Ramos (cell line): ENCODE measurements around the gene RHBDD2.
"Not testable (repeated sequence)": the region's sequence is repeated elsewhere in the genome, so short reads cannot be mapped to it uniquely, and the experiment has no call there.

ENCODE experiments used
- in situ Hi-C: fragments of 300-500 bp; cut with MboI; formaldehyde crosslinking; loops from one replicate; pipeline ENCODE4 v1.14.3; 2022; ENCODE audit warnings: low sequenced_read_pairs; ENCODE audit not compliant: unreplicated experiment

The RHBDD2 gene

DNA sequence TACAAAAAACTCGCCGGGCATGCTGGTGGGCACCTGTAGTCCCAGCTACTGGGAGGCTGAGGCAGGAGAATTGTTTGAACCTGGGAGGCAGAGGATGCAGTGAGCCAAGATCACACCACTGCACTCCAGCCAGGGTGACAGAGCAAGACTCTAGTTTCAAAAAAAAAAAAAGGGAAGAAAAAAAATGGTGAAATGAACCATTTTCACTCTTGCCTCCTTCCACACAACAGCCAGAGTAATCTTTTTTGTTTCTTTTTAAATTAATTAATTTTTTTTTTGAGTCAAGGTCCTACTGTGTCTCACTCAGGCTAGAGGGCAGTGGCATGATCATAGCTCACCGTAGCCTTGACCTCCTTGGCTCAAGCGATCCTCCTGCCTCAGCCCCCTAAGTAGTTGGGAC is 14.6 kb upstream of the RHBDD2 start:
- in situ Hi-C loops, result not testable (repeated sequence)

DNA sequence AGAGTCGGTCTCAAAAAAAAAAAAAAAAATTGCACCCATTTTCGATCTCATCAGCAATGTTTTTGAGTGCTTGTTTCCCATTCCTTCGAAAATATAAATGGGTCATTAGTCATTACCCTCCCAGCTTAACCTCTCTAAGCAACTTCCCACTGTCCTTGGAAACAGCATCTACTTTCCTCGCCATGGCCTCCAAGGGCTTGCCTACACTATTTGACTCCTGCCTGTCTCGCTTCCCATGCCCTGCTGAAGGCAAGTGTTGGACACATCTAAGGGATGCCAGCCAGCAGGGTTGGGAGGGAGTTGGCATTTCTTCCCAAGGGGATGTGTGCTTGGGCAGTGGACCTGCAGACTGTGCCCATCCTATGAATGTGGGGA is 12.7 kb upstream of the RHBDD2 start:
- in situ Hi-C loops, result no loop called here

DNA sequence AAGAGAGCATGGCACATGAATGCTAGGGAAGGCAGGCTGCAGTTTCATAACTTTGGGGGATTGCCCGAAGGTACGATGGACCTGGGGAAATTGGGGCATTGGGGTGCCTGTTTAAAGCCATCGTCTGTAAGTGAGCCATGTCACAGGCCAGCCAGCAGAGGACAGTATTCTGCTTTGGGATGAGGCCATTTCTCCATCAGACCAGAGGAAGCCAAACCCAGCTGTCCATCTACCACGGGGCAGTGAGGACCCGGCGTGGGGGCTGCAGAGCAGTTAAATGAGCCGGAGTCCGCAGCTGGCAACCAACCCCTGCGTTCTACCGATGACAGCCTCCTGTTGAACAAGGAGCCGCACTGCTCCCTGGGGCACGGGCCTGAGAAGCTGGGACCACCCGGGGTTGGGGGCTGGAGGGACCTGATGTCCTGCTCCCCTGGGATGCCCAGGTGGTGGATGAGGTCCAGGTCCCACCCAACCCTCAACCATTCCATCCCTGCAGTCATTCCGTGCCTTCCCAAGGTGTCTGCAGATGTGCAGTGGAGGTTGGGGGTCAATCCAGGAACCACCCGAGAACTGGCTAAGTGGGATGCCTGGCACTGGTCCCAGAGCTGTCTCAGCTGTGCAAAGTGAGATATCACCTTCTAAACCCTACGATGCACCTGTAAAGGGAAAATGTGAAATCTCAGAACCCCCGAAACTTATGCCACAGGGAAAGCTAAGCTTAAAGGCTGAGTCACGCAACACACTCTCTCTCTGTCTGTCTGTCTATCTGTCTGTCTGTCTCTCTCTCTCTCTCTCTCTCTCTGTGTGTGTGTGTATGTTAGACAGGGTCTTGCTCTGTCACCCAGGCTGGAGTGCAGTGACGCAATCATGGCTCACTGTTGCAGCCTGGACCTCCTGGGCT is 12.1 kb upstream of the RHBDD2 start:
- in situ Hi-C loops, result no loop called here

DNA sequence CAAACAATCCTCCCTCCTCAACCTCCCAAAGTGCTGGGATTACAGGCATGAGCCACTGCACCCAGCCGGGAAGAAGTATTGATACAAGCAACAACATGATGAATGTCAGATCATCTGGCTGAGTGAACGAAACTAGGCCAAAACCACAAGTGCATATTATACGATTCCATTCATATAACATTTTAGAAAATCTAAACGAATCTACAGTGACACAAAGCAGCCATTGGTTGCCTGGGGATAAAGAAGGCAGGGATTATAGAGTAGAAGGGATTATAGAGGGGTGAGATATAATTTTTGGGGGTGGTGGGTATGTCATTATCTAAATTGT is 11.5 kb upstream of the RHBDD2 start:
- in situ Hi-C loops, result no loop called here

DNA sequence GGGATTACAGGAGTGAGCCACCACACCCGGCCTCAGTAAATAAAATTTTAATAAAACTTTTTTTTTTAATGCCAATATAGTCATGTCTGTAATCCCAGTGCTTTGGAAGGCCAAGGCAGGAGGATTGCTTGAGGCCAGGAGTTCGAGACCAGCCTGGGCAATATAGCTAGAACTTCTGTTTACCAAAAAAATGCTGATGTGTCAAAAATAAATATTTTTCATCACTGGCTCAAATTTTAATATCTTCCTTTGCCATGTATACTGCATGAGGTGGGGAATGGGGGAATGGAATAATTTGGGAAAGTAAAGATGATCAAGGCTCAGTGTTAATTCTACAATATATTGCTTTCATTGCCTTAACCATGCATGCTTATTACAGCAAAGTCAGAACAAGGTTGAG is 10.7 kb upstream of the RHBDD2 start:
- in situ Hi-C loops, result no loop called here

DNA sequence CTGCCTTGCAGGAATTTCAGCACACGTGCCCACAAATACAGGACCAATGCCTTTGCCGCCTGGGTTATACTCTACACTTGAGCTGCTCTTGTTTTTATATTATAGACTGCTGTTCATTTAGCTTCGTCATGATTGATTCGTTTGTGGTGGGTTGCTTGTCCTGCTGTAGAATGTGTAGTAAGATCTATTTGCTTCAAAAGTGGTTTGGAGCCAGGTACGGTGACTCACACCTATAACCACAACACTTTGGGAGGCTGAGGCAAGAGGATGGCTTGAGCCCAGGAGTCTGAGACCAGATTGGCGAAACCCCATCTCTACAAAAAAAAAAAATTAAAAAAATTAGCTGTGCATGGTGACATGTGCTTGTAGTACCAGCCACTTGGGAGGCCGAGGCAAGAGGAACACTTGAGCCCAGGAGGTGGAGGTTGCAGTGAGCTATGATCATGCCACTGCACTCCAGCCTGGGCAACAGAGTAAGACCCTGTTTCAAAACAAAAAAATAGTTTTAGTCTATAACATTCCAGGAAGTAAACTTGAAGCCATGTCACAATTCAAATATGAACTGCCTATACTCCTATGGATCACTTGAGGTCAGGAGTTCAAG is 9.0 kb upstream of the RHBDD2 start:
- in situ Hi-C loops, result no loop called here

DNA sequence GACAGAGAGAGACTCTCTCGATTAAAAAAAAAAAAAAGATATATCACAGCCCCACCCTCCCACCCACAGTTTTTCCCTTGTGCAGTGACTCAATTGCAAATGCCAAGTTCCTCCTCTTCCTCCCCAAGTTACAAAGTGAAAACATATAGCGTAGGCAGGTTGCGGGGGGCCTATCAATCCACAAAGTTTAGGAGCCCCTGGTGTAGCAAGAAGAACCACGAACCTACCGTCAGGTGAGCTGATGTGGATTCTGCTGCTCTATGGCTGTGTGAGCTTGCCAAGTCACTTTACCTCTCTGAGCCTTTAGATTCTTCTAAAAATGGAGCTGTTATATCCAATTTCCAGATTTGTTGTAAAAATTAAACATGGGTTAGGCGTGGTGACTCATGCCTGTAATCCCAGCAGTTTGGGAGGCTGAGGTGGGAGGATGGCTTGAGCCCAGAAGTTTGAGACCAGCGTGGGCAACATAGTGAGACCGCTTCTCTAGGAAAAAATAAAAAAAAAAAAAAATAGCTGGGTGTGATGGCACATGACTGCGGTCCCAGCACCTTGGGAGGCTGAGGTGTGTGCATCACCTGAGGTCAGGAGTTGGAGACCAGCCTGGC is 8.2 kb upstream of the RHBDD2 start:
- in situ Hi-C loops, result no loop called here

DNA sequence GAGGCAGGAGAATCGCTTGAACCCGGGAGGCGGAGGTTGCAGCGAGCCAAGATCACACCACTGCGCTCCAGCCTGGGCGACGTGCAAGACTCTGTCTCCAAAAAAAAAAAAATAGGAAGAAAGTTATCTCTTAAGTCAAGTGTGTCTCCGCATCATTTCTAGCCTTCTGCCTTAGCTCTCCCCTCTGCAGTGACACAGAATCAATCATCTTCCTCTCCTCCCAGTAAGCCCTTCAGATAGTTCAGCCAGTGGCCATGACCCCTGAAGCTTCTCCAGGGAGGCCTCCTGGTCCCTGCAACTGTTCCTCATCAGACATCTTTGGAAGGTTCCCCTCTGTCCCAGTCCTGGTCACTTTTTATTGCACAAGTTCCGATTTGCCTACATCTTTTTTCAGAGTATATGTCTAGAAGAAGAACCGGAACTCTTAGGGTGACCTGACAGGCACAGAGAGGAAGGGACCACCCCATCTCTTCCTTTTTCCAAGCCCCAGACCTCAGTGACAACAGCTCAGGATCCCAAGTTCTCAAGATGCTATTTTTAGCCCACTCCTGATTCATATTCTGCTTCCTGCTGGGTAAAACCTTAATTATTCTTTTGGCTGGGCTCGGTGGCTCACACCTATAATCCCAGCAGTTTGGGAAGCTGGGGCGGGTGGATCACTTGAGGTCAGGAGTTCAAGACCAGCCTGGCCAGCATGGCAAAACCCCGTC is 6.6 kb upstream of the RHBDD2 start:
- in situ Hi-C loops, result no loop called here

DNA sequence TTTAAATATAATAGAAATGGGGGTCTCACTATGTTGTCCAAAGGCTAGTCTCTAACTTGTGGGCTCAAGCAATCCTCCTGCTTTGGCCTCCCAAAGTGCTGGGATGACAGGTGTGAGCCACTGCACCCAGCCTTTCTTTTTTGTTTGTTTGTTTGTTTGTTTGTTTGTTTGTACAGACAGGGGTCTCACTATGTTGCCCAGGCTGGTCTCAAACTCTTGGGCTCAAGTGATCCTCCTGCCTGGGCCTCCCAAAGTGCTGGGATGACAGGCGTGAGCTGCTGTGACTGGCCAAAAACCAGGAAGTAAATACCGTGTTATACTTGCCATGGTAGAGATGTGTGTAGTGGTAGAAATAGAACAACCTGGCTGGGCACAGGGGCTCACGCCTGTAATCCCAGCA is 4.7 kb upstream of the RHBDD2 start:
- in situ Hi-C loops, result not testable (repeated sequence)

DNA sequence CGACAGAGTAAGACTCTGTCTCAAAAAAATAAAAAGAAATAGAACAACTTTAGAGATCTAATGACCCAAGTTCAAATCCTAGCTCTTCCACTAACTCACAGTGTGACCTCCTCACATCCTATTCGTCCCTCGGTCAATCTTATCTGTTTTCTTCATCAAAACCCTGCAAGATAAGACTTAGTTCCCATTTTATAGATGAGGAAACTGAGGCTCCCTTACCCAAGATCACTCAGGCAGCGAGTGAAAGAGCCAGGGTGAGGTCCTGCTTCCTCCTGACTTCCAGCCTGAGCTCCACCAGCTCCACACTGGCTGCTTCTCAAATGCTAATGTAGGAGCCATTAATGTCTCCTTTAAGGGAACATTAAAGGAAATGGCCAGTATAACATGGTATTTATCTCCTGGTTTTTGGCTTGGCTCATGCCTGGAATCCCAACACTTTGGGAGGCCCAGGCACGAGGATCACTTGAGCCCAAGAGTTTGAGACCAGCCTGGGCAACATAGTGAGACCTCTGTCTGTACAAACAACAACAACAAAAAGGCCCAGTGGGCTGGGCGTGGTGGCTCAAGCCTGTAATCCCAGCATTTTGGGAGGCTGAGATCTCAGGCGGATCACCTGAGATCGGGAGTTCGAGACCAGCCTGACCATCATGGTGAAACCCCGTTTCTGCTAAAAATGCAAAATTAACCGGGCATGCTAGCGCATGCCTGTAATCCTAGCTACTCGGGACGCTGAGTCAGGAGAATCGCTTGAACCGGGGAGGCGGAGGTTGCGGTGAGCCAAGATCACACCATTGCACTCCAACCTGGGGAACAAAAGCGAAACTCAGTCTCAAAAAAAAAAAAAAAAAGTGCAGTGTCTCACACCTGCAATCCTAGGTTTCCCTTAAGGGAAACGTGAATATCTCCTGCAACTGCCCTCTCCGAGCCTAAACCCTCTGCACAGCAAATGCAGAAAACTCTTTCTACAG is 3.4 kb upstream of the RHBDD2 start:
- in situ Hi-C loops, result no loop called here

DNA sequence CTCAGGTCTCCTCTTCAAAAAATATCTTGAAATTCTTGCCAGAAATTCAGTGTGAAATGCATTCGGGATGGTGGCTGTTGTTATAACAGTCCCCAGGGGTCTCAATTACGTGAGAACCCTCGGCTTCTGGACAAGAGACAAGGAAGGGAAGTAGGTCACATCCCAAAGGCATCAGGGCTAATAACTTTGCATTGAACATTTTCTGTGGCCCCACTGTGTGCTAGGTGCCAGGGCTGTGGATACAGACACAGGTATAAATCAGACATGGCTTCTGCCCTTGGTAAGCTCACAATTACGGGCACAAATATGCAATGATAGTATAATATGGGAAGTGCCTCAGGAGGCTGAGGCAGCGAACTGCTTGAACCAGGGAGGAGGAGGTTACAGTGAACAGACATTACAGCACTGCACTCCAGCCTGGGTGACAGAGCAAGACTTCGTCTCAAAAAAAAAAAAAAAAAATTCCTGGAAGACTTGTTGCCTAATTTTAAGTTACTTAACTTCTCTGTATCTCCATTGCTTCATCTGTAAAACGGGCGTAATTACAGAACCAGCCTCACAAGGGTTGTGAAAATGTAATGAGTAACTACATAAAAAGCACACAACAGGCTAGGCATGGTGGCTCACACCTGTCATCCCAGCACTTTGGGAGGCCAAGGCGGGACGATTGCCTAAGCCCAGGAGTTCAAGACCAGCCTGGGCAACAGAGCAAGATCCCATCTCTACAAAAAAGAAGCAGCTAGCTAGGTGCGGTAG is 2.5 kb upstream of the RHBDD2 start:
- in situ Hi-C loops, result no loop called here

DNA sequence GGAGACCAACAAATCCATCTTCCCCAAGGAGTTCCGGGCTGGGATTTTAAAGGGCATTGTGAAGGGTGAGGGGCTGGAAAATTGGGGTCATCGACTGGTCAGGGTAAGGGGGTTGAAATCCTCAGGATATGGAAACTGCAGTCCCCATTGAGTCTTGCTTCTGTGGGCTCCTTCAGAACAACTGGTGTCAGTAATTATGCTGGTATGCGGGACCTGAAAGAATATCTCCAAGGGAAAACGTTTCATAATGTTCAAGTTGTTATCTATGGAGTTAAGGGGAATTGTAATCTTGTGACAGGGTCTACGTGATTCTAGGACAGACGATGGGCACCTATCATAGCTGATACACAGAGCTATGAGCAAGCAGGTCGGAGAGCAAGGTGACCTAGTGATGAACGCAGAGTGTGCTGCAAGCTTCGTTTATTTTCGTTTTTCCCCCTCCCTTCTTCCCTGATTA is 494 bp upstream of the RHBDD2 start:
- in situ Hi-C loops, result no loop called here

DNA sequence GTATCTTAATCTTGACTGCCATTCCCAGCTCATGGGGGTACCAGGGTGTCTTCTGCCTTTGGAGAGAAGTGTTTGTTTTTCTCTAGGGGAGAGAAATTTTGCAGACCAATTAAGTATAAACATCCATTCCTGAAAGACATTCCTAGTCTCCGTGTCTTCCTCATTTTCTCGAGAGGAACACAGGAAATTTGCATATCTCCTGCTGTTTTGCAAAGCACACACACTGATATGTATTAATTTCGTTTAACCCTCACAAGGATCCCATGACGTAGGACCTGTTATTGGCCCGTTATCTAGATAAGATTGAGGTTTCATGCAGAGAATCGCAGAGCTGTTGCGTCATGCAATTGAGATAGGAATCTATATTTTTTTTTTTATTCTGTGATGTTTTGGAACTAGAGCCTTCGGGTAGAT is 944 bp downstream of the RHBDD2 start:
- in situ Hi-C loops, result no loop called here

DNA sequence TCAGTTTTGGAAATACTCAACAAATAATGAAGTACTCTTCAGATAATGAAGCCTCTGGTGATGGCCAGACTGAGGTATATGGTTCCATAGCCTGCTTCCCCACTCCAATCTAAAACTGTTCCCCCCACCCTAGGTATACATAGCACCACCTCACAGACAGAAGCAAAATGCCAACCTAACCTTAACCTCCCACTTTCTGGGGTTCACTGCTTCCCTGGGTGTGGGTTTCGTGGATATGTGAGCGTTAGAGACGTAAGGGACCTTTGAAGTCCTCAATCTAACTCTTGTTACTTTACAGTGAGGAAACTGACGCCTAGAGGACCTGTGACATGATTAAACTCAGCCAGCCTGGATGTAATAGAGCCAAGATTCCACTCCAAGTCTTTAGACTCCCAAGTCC is 1.4 kb downstream of the RHBDD2 start:
- in situ Hi-C loops, result no loop called here

DNA sequence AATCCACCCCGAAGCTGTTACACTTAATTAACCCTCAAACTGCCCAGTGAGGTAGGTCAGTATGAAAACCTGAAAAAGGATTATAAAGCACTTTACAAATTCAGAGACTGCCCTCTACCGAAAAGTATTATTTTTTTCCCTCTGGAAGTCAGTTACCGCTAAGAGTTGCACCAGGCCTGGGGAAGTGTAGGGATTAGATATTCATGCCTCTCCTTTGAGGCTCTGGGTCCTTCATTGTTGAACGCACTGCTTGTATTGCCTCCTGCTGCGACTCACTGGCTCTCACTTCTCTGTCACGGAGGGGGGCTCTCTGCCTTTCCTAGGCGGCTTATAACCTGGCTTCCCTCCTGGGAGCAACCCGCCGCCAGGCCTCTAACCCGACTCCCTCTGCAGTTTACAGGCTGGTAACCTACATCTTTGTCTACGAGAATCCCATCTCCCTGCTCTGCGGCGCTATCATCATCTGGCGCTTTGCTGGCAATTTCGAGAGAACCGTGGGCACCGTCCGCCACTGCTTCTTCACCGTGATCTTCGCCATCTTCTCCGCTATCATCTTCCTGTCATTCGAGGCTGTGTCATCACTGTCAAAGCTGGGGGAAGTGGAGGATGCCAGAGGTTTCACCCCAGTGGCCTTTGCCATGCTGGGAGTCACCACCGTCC is 2.7 kb downstream of the RHBDD2 start:
- in situ Hi-C loops, result no loop called here

DNA sequence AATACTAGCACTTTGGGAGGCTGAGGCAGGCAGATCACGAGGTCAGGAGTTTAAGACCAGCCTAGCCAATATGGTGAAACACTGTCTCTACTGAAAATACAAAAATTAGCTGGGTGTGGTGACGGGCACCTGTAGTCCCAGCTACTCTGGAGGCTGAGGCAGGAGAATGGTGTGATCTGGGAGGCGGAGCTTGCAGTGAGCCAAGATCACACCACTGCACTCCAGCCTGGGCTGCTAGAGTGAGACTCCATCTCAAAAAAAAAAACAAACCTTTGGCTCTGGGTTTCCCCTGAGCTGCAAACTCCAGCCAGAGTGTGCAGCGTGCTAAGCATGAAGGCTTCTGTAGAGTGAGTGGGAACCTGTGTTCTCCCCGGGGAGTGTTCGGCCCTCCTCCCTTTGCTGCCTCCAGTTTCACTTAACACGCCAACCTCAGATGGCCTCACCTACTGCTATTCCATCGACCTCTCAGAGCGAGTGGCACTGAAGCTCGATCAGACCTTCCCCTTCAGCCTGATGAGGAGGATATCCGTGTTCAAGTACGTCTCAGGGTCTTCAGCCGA is 4.5 kb downstream of the RHBDD2 start:
- in situ Hi-C loops, result not testable (repeated sequence)

DNA sequence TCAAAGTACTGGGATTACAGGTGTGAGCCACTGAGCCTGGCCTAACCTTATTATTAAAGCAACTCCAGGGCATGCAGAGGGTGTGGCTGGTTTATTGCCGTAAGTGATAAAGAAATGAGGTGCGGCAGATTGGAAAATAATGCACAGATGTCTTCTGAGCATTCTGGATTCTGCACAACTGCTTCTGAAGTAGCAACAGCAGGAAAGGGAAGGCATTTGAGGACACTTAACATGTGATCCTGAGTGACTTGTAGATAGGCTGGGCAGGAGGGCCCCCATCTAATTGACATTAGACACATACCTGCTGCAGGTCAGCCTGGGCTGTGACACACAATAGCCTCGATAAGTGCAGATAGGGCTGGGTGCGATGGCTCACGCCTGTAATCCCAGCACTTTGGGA is 5.6 kb downstream of the RHBDD2 start:
- in situ Hi-C loops, result no loop called here

DNA sequence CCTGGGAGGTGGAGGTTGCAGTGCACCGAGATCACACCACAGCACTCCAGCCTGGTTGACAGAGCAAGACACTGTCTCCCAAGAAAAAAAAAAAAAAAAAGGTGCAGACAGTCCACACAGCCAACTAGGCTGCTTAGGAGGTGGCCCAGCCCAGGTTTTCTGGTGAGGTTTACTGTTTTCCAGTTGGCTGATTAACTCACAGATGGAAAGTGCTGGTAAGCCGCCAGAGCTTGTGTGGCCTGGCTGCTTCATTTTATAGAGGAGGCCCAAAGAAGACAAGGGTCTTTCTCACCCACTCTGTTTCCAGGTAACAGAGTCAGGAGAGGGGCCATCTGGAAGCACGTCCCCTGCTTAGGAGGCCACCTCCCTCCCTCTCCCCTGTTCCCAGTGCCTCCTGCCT is 6.2 kb downstream of the RHBDD2 start:
- in situ Hi-C loops, result no loop called here
